ENCODE measurements around the gene APOLD1.
"Not testable (repeated sequence)": the region's sequence is repeated elsewhere in the genome, so short reads cannot be mapped to it uniquely, and the experiment has no call there.

APOLD1 gene

GRCh38 chr12:12779529-12779928 is 5.9 kb upstream of the APOLD1 start:
- peak; percentile 76 for DNase-seq (ENCODE audit: low read depth)
- no peak overlapping the region for H3K4me3 ChIP-seq (ENCODE audit: low read depth, low read length)

DNA sequence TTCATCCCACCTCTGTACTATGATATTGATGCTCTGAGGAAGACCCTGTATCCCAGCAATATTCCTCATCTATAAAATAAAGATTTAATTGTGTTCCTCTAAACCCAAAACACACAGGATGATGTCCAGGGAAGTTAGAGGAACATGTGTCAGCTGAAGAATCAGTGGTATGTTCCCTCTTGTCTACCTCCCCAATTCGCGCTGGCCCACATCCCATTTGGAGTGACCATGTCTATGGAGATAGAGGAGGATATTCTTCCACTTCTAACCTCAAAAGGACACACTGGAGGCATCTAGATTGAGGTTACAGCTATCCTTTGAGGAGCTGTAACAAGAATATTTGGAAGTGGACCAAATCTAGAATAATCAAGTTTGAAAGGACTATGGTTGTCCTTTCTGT is 1.3 kb upstream of the APOLD1 start:
- no peak overlapping the region for H3K4me3 ChIP-seq (ENCODE audit: low read depth, low read length)
- no peak for DNase-seq (ENCODE audit: low read depth)

- H3K4me3 ChIP-seq (ENCODE audit: low read depth, low read length): peak overlapping the region; percentile 58
- no peak for DNase-seq (ENCODE audit: low read depth)
Measured at GRCh38 chr12:12786351-12786705, 869 bp downstream of the APOLD1 start.

DNA sequence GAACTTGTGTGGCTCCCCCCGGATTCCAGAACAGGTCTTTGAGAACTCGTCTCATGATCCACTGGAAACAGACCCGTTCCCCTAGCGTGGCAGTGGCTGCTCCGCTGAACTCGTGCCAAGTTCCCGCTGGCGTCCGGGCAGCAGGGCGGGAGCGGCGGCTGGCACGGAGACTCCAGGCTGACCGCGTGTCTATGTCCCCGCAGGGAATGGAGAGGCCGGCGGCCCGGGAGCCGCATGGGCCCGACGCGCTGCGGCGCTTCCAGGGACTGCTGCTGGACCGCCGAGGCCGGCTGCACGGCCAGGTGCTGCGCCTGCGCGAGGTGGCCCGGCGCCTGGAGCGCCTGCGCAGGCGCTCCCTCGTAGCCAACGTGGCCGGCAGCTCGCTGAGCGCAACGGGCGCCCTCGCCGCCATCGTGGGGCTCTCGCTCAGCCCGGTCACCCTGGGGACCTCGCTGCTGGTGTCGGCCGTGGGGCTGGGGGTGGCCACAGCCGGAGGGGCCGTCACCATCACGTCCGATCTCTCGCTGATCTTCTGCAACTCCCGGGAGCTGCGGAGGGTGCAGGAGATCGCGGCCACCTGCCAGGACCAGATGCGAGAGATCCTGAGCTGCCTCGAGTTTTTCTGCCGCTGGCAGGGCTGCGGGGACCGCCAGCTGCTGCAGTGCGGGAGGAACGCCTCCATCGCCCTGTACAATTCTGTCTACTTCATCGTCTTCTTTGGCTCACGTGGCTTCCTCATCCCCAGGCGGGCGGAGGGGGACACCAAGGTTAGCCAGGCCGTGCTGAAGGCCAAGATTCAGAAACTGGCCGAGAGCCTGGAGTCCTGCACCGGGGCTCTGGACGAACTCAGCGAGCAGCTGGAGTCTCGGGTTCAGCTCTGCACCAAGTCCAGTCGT is 1.5 kb downstream of the APOLD1 start:
- H3K4me3 ChIP-seq (ENCODE audit: low read depth, low read length): peak overlapping the region; percentile 58
- DNase-seq (ENCODE audit: low read depth): peak; percentile 39

GRCh38 chr12:12788131-12788530 is 2.7 kb downstream of the APOLD1 start:
- no peak overlapping the region for H3K4me3 ChIP-seq (ENCODE audit: low read depth, low read length)
- DNase-seq (ENCODE audit: low read depth): no peak

- no peak overlapping the region for H3K4me3 ChIP-seq (ENCODE audit: low read depth, low read length)
- no peak for DNase-seq (ENCODE audit: low read depth)
Measured at GRCh38 chr12:12788675-12789368, 3.4 kb downstream of the APOLD1 start.

- no peak overlapping the region for H3K4me3 ChIP-seq (ENCODE audit: low read depth, low read length)
- DNase-seq (ENCODE audit: low read depth): no peak
Measured at GRCh38 chr12:12790956-12791355, 5.5 kb downstream of the APOLD1 start.

GRCh38 chr12:12791756-12792369 is 6.4 kb downstream of the APOLD1 start:
- no peak overlapping the region for H3K4me3 ChIP-seq (ENCODE audit: low read depth, low read length)
- no peak for DNase-seq (ENCODE audit: low read depth)

DNA sequence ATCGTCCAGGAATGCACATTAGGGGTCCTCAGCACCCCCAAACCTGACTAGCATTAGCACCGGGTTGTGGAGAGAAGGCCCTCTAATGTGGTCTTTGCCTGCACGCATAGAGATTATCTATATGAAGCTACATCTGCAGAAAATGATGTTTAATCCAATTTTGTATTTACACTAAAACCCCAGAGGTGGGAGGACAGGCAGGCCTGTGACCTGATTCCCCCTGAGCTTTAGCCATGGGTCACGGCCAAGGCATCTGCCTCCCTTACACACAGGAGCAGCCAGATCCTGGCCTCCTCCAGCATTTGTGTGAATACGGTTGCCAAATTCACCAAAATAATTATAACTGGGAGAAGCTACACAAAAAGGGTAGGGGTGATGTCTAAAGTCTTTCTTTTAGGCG is 7.0 kb downstream of the APOLD1 start:
- DNase-seq (ENCODE audit: low read depth): no peak
- no peak overlapping the region for H3K4me3 ChIP-seq (ENCODE audit: low read depth, low read length)

DNA sequence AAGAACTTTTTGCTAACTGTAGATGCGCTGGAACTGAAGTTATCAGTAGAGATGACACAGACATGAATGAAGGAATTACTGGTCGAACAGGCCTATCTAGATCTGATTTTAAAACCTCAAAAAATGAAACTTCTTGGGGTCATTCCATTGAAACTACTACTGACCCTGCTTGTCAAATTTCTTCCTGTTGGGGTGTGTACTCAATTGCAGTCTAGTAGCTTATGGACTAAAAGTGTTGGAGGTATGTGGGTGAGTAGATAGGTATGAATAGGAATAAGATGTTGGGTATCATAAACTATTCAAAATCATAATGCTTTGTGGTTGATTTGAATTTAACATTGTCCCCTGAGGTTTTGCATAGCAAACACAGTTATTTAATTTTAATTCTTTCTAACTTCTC is 9.2 kb downstream of the APOLD1 start:
- DNase-seq (ENCODE audit: low read depth): no peak
- no peak overlapping the region for H3K4me3 ChIP-seq (ENCODE audit: low read depth, low read length)

DNA sequence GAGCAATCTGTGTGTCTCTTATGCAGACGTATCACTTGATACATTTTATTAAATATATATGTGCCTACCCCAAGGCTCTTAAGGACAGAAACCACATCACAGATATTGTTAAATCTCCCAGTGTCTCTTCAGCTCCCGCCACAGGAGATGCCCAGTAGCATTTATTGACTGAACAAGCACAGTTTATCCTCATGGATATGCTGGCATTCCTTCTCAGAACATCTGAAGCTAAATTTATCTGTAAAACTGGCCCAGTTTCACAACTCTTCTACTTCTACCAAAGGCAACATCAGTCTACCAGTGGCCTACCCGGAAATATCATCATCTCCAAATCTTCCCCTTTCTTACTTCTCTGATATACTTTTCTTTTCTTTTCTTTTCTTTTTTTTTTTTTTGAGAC is 10.7 kb downstream of the APOLD1 start:
- no peak overlapping the region for H3K4me3 ChIP-seq (ENCODE audit: low read depth, low read length)
- DNase-seq (ENCODE audit: low read depth): no peak

DNA sequence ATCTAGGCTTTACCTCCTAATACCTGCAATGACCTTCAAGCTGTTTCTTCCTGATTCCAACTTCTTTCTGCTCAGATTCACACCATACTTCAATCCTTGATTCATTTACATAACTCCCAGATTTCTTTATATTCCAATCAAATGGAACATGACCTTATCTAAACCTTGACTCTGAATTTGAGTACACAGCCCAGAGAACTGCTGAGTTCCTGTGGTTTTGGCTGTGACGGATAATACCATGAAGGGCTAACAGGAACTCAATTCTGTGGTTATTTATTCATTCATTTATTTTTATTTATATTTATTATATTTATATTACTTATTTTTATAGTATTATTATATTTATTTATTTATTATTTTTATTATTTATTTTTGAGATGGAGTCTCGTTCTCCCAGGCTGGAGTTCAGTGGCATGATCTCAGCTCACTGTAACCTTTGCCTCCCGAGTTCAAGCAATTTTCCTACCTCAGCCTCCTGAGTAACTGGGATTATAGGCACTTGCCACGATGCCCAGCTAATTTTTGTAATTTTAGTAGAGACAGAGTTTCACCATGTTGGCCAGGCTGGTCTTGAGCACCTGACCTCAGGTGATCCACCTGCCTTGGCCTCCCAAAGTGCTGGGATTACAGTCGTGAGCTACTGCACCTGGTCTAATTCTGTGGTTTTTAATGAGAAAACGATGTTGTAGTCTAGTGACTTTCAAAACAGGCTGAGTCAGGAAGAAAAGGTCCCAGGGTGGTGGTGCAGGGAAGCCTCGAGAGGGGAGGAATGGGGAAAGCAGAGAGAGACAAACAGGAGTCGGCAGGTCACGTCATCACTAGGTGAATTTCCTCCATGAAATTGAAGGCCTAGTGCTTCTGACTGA is 11.7 kb downstream of the APOLD1 start:
- no peak for DNase-seq (ENCODE audit: low read depth)
- H3K4me3 ChIP-seq (ENCODE audit: low read depth, low read length): no peak overlapping the region

- no peak for DNase-seq (ENCODE audit: low read depth)
Measured at GRCh38 chr12:12797794-12798152, 12.3 kb downstream of the APOLD1 start.

GRCh38 chr12:12798480-12798879 is 13.0 kb downstream of the APOLD1 start:
- H3K4me3 ChIP-seq (ENCODE audit: low read depth, low read length): no peak overlapping the region
- DNase-seq (ENCODE audit: low read depth): no peak

More at GRCh38 chr12:12797794-12798152, 12.3 kb downstream of the APOLD1 start:
- H3K4me3 ChIP-seq (ENCODE audit: low read depth, low read length): no peak overlapping the region

- H3K4me3 ChIP-seq (ENCODE audit: low read depth, low read length): no peak overlapping the region
Measured at GRCh38 chr12:12799163-12799920, 13.9 kb downstream of the APOLD1 start.

DNA sequence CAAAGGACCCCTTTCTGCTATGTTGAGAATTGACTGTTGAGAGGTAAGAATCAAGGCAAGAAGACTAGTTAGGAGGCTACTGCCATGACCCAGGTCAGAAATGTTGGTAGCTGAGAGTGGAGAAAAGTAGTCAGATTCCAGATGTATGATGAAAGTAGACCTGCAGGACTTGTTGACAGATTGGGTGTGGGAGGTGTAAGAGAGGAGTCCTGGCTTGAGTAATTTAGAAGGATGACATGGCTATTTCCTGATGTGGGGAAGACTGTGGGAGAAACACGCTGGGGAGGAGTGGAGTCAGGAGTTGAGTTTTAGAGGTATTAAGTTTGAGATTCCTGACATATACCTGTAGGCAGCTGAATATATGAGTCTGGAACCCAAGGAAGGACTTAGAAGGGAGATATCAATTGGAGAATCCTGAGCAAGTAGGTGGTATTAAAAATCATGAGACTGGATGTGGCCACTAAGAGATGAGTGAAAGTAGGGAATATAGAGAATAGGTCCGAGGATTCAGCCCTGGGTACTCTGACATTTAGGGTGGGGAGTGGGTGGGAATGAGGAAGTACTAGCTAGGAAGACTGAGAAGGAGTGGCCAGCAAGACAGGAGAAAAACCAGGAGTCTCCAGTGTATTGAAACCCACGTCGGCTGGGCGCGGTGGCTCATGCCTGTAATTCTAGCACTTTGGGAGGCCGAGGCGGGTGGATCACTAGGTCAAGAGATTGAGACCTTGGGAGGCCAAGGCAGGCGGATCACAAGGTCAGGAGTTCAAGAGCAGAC is 15.1 kb downstream of the APOLD1 start:
- DNase-seq (ENCODE audit: low read depth): no peak
- H3K4me3 ChIP-seq (ENCODE audit: low read depth, low read length): no peak overlapping the region

More at GRCh38 chr12:12799163-12799920, 13.9 kb downstream of the APOLD1 start:
- no peak for DNase-seq (ENCODE audit: low read depth)

GRCh38 chr12:12801656-12802055 is 16.2 kb downstream of the APOLD1 start:
- DNase-seq (ENCODE audit: low read depth); H3K4me3 ChIP-seq (ENCODE audit: low read depth, low read length): not testable (repeated sequence)

DNA sequence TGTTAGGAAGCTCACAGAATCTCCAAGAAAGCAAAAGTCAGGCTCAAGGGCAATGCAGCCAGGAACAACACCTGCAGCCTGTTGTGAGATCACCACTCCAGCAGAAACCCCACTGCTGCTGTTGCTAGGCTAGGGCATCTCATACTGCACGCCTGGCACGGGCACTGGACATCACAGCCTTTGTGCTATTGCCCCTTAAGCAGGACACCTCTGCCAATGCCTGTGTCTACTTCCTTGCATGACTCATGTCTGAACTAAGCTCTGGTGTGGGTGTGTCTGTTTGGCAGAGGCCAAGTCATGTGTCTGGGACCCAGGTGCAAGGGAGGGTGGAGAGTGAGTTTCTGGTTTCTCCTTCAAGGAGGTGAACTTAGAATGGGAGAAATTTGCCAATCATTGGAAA is 17.7 kb downstream of the APOLD1 start:
- DNase-seq (ENCODE audit: low read depth): peak; percentile 44
- H3K4me3 ChIP-seq (ENCODE audit: low read depth, low read length): no peak overlapping the region

Data from skeletal muscle cell (primary cell).